Vagina (tissue), 2 donors: ENCODE measurements around the gene SIAH3. TPM values are rescaled to one million over a fixed set of nuclear protein-coding genes. Genes with fewer than 3 reads are reported as not detected.

Source experiments
- DNase-seq, 2 donors: peaks; one replicate each; pipeline ENCODE4 v3.0.0-alpha.2; 2017; ENCODE audit errors: extremely low spot score in 2 of 2
- H3K27ac ChIP-seq: fragments of 200-600 bp; sonication (generic); one replicate; pipeline ENCODE4 v1.5.1; 2019
- H3K27me3 ChIP-seq: fragments of 200-600 bp; sonication (generic); one replicate; pipeline ENCODE4 v1.5.1; 2019
- H3K36me3 ChIP-seq, 2 donors: fragments of 200-600 bp; sonication (generic); one replicate each; pipeline ENCODE4 v1.5.1; 2017 to 2019
- H3K4me1 ChIP-seq: fragments of 200-600 bp; sonication (generic); one replicate; pipeline ENCODE4 v1.5.1; 2019
- H3K4me3 ChIP-seq, 2 donors: fragments of 200-600 bp; sonication (generic); 1 replicate in 1 of 2; 2 replicates in 1 of 2; pipeline ENCODE4 v1.5.1; 2016 to 2019
- H3K9me3 ChIP-seq: fragments of 200-600 bp; sonication (generic); one replicate; pipeline ENCODE4 v1.5.1; 2019
- POLR2A ChIP-seq, 2 donors: fragments of 450-650 bp; IDR thresholded peaks; one replicate each; pipeline ENCODE4 v1.6.1; 2017; ENCODE audit warnings: antibody characterized with exemption in 2 of 2, mild to moderate bottlenecking in 2 of 2, moderate library complexity in 2 of 2
- POLR2AphosphoS5 ChIP-seq, 2 donors: sonication (generic); formaldehyde crosslinking; IDR thresholded peaks; one replicate each; pipeline ENCODE4 v1.9.0; 2017; ENCODE audit warnings: antibody characterized with exemption in 2 of 2, mild to moderate bottlenecking in 2 of 2, low read depth in 1 of 2; ENCODE audit not compliant: insufficient read depth in 1 of 2
- intact Hi-C: fragments of 100-400 bp; cut with DNase I; formaldehyde crosslinking; loops from one replicate; pipeline ENCODE4 v1.15.1; 2023
- total RNA-seq: library from RNA; depleted of rRNA; stranded (reverse); fragments of >200 nt; gene quantifications from one replicate; pipeline ENCODE4 v1.2.3, GENCODE V29; 2016
- TF ChIP-seq, protein P1 (sequence below), 3 experiments: fragments of 450-650 bp in 2 of 3; fragments of 200-600 bp in 1 of 3; sonication (generic) in 1 of 3; IDR thresholded peaks; one replicate each; pipeline ENCODE4 v1.5.1; 2017 to 2019; ENCODE audit warnings: antibody characterized with exemption in 3 of 3, mild to moderate bottlenecking in 2 of 3, moderate library complexity in 2 of 3

The SIAH3 gene
- total RNA-seq, 1 donor from 2014 or later: not detected

DNA sequence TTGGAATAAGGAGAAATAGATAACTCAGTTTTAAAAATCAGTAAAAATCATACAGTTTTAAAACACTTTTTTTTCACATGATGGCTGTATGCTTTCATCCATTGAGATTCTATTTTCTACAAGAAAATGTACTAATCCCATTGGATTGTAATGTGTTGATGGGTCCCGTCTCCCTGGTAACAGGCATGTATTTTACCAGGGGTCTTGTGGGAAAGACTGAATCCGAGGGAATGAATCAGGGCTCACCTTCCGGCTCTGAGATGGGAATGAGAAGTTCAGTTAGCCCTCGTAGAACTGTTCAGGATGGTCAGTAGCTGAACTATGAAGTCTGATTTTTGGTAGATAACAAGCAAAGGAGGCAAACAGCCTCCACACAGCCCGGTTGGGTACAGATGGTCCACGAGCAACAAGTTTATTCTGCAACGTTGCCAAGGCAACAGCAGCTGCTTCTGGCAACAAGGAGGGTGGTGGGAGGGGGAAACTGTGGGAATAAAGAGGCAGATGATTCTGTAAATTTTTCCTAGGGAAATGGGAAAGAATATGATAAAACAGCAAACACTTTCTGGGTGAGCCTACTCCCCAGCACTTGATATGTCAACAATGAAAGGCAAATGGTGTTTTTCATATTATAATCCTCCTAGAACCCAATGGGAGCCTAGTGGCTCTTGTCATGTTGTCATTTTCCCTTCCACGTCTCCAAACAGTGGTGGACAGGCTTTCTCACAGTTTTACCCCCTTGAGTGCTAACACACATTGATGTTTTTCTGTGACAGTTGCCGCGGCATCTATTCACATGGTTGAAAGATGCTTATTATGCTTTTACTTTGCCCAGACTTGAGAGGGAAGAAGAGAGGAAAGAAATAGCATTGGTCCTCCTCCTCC, 12.4 kb upstream of the SIAH3 start:
- H3K4me1 ChIP-seq: no peaks in the 10 kb centered on the region
- no peaks in the 10 kb centered on the region for H3K9me3 ChIP-seq
- H3K27ac ChIP-seq: no peak overlapping the region
- intact Hi-C loops: no loop called here
- no peaks in the 10 kb centered on the region for H3K36me3 ChIP-seq
- H3K4me3 ChIP-seq: no peak overlapping the region
- no peaks in the 10 kb centered on the region for H3K27me3 ChIP-seq
- TF ChIP-seq POLR2AphosphoS5 (IDR thresholded peaks at IDR 0.05; ENCODE audit: insufficient read depth in 1 of 2, low read depth in 1 of 2) (no peak), POLR2A (IDR thresholded peaks at IDR 0.05) (no peak)
- TF ChIP-seq, protein P1, sequence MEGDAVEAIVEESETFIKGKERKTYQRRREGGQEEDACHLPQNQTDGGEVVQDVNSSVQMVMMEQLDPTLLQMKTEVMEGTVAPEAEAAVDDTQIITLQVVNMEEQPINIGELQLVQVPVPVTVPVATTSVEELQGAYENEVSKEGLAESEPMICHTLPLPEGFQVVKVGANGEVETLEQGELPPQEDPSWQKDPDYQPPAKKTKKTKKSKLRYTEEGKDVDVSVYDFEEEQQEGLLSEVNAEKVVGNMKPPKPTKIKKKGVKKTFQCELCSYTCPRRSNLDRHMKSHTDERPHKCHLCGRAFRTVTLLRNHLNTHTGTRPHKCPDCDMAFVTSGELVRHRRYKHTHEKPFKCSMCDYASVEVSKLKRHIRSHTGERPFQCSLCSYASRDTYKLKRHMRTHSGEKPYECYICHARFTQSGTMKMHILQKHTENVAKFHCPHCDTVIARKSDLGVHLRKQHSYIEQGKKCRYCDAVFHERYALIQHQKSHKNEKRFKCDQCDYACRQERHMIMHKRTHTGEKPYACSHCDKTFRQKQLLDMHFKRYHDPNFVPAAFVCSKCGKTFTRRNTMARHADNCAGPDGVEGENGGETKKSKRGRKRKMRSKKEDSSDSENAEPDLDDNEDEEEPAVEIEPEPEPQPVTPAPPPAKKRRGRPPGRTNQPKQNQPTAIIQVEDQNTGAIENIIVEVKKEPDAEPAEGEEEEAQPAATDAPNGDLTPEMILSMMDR (IDR thresholded peaks at IDR 0.05): no peak
- no peak for DNase-seq

DNA sequence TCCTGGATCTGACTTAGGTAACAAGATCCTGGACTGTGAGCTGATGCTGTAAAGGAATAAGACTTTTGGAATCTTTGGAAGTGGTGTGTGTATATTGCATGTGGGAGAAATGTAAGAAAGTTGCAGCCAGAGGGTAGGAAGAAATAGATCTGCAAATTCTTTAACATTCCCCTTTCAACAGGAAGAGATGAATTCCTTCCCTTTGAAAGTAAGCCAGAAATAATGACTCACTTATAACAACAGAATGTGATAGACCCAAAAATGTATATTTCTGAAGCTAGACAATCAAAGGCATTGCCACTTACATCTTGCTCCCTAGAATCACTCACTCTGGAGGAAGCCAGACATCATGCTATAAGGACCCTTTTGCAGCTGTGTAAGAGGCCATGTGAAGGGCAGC, 9.8 kb upstream of the SIAH3 start:
- Histone ChIP-seq H3K4me3 (no peak overlapping the region), H3K27ac (no peak overlapping the region), H3K9me3 (no peaks in the 10 kb centered on the region), H3K36me3 (no peaks in the 10 kb centered on the region), H3K27me3 (no peaks in the 10 kb centered on the region), H3K4me1 (no peaks in the 10 kb centered on the region)
- intact Hi-C loops: no loop called here
- TF ChIP-seq POLR2AphosphoS5 (IDR thresholded peaks at IDR 0.05; ENCODE audit: insufficient read depth in 1 of 2, low read depth in 1 of 2) (no peak), POLR2A (IDR thresholded peaks at IDR 0.05) (no peak)
- TF ChIP-seq, protein P1 (IDR thresholded peaks at IDR 0.05): no peak
- DNase-seq: no peak

- no peaks in the 10 kb centered on the region for H3K4me1 ChIP-seq
- TF ChIP-seq POLR2AphosphoS5 (IDR thresholded peaks at IDR 0.05; ENCODE audit: insufficient read depth in 1 of 2, low read depth in 1 of 2): no peak
- intact Hi-C loops: no loop called here
- H3K4me3 ChIP-seq: no peak overlapping the region
- H3K27ac ChIP-seq: no peak overlapping the region
- no peaks in the 10 kb centered on the region for H3K36me3 ChIP-seq
- no peaks in the 10 kb centered on the region for H3K9me3 ChIP-seq
- DNase-seq: no peak
- H3K27me3 ChIP-seq: no peaks in the 10 kb centered on the region
These were observed 8.7 kb upstream of the SIAH3 start for GRCh38 chr13:45860240-45860639.

DNA sequence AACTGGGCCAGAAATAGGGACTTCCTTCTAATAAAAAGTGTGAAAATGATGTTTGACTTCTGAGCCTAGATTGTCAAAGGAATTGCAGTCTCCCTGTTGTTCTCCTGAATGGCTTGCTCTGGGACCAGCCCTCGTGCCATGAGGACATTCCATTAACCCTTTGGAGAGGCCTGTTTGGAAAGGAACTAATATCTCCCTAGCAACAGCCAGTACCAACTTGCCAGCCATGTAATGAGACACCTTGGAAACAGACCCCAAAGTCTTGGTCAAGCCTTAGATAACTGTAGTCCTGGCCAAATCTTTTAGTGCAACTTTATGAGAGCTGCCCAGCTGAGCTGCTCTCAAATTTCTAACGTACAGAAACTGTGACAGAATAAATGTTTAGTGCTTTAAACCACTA, 8.2 kb upstream of the SIAH3 start:
- H3K36me3 ChIP-seq: no peaks in the 10 kb centered on the region
- TF ChIP-seq POLR2AphosphoS5 (IDR thresholded peaks at IDR 0.05; ENCODE audit: insufficient read depth in 1 of 2, low read depth in 1 of 2) (no peak), POLR2A (IDR thresholded peaks at IDR 0.05) (no peak)
- TF ChIP-seq, protein P1 (IDR thresholded peaks at IDR 0.05): no peak
- no peak overlapping the region for H3K4me3 ChIP-seq
- no peak for DNase-seq
- H3K4me1 ChIP-seq: no peaks in the 10 kb centered on the region
- no peaks in the 10 kb centered on the region for H3K9me3 ChIP-seq
- H3K27me3 ChIP-seq: no peaks in the 10 kb centered on the region
- H3K27ac ChIP-seq: no peak overlapping the region
- intact Hi-C loops: no loop called here

DNA sequence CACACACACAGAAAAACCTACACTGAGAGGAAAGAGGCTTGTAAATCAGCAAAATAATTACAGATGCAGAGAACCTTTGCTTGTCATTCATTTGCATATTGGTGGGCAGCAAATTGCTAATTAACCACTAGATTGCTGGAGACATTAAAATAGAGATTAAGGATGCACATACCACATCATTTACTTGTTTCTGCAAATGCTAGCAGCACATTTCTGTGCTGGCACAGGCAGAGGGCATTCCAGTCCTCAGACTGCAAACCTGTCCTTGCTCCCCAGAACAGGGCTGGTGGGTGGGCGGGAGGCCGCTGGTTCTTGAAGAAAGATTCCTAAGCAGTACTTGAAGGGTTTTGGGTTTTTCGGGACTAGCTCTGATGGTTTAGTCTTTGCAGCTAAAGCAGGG, 941 bp upstream of the SIAH3 start:
- H3K4me1 ChIP-seq: peaks cover 15% of the 10 kb centered on the region
- H3K27me3 ChIP-seq: no peaks in the 10 kb centered on the region
- intact Hi-C loops: no loop called here
- H3K9me3 ChIP-seq: no peaks in the 10 kb centered on the region
- no peak for DNase-seq
- H3K4me3 ChIP-seq: no peak overlapping the region
- no peaks in the 10 kb centered on the region for H3K36me3 ChIP-seq
- no peak overlapping the region for H3K27ac ChIP-seq
- TF ChIP-seq, protein P1 (IDR thresholded peaks at IDR 0.05): no peak
- no peak for TF ChIP-seq POLR2AphosphoS5 (IDR thresholded peaks at IDR 0.05; ENCODE audit: insufficient read depth in 1 of 2, low read depth in 1 of 2)
- no peak for TF ChIP-seq POLR2A (IDR thresholded peaks at IDR 0.05)
